ENCODE data around the gene OPCML. TPM values are rescaled to one million over a fixed set of nuclear protein-coding genes. Genes with fewer than 3 reads are reported as not detected.

The OPCML gene
- total RNA-seq, 1 experiment from 2014 or later, result not detected

- ChIA-PET POLR2A (no interaction called here), CTCF (no interaction called here)
- Mint-ChIP-seq H3K4me3 (ENCODE audit: unreplicated experiment) (no peak overlapping the region), H3K27ac (ENCODE audit: unreplicated experiment) (no peak overlapping the region), H3K27me3 (ENCODE audit: insufficient read depth, unreplicated experiment) (no peaks in the 10 kb centered on the region), H3K4me1 (ENCODE audit: low read depth, unreplicated experiment) (no peaks in the 10 kb centered on the region), H3K9me3 (ENCODE audit: unreplicated experiment) (no peaks in the 10 kb centered on the region), H3K36me3 (ENCODE audit: insufficient read depth, unreplicated experiment) (no peaks in the 10 kb centered on the region)
- BruUV-seq (replicated peaks), result no TSS peak
- no peaks in the 10 kb centered on the region; the same call in 1 of the 2 replicates for H3K27me3 ChIP-seq (replicated peaks; ENCODE audit: control insufficient read depth, insufficient read depth, low read length)
- intact Hi-C loops (cut with micrococcal nuclease; ENCODE audit: unreplicated experiment), result no loop called here
- H3K36me3 ChIP-seq (ENCODE audit: control insufficient read depth, insufficient read depth, low read length), result no peaks in the 10 kb centered on the region
- no peak for DNase-seq
- H3K4me1 ChIP-seq, result no peaks in the 10 kb centered on the region
- no peaks in the 10 kb centered on the region; the same call in 1 of the 2 replicates for H3K9me3 ChIP-seq
- H3K4me3 ChIP-seq (ENCODE audit: low read depth, low read length), result no peak overlapping the region
- no peak for TF ChIP-seq CTCF (IDR thresholded peaks at IDR 0.05; ENCODE audit: insufficient read depth in 1 of 2, low read depth in 1 of 2, low read length in 1 of 2, severe bottlenecking in 1 of 2, unreplicated experiment in 1 of 2)
Measured at GRCh38 chr11:132540581-132540980, 991.7 kb downstream of the OPCML start.

- BruUV-seq (replicated peaks), result no TSS peak
- H3K27ac Mint-ChIP-seq (ENCODE audit: unreplicated experiment), result no peak overlapping the region
Measured at GRCh38 chr11:132539590-132540368, 992.5 kb downstream of the OPCML start.

GRCh38 chr11:132538642-132539041 lies 993.7 kb downstream of the OPCML start:
- no peaks in the 10 kb centered on the region for H3K36me3 ChIP-seq (ENCODE audit: control insufficient read depth, insufficient read depth, low read length)
- H3K4me3 ChIP-seq (ENCODE audit: low read depth, low read length), result no peak overlapping the region
- intact Hi-C loops (cut with micrococcal nuclease; ENCODE audit: unreplicated experiment), result no loop called here
- H3K9me3 ChIP-seq, result no peaks in the 10 kb centered on the region; the same call in 1 of the 2 replicates
- no peak overlapping the region for H3K4me3 Mint-ChIP-seq (ENCODE audit: unreplicated experiment)
- H3K36me3 Mint-ChIP-seq (ENCODE audit: insufficient read depth, unreplicated experiment), result no peaks in the 10 kb centered on the region
- peaks cover 2% of the 10 kb centered on the region for H3K27me3 Mint-ChIP-seq (ENCODE audit: insufficient read depth, unreplicated experiment)
- ChIA-PET CTCF (no interaction called here), POLR2A (no interaction called here)
- no peaks in the 10 kb centered on the region for H3K4me1 Mint-ChIP-seq (ENCODE audit: low read depth, unreplicated experiment)
- no peaks in the 10 kb centered on the region for H3K9me3 Mint-ChIP-seq (ENCODE audit: unreplicated experiment)
- no peak overlapping the region for H3K27ac Mint-ChIP-seq (ENCODE audit: unreplicated experiment)
- no peaks in the 10 kb centered on the region; the same call in 1 of the 2 replicates for H3K27me3 ChIP-seq (replicated peaks; ENCODE audit: control insufficient read depth, insufficient read depth, low read length)
- no TSS peak for BruUV-seq (replicated peaks)
- no peaks in the 10 kb centered on the region for H3K4me1 ChIP-seq
- TF ChIP-seq CTCF (IDR thresholded peaks at IDR 0.05; ENCODE audit: insufficient read depth in 1 of 2, low read depth in 1 of 2, low read length in 1 of 2, severe bottlenecking in 1 of 2, unreplicated experiment in 1 of 2), result no peak
- no peak for DNase-seq

More at GRCh38 chr11:132539590-132540368, 992.5 kb downstream of the OPCML start:
- no peaks in the 10 kb centered on the region for H3K4me1 ChIP-seq
- Mint-ChIP-seq H3K36me3 (ENCODE audit: insufficient read depth, unreplicated experiment) (no peaks in the 10 kb centered on the region), H3K9me3 (ENCODE audit: unreplicated experiment) (no peaks in the 10 kb centered on the region), H3K4me1 (ENCODE audit: low read depth, unreplicated experiment) (no peaks in the 10 kb centered on the region), H3K4me3 (ENCODE audit: unreplicated experiment) (no peak overlapping the region), H3K27me3 (ENCODE audit: insufficient read depth, unreplicated experiment) (no peaks in the 10 kb centered on the region)
- H3K27me3 ChIP-seq (replicated peaks; ENCODE audit: control insufficient read depth, insufficient read depth, low read length), result no peaks in the 10 kb centered on the region; the same call in 1 of the 2 replicates
- H3K9me3 ChIP-seq, result no peaks in the 10 kb centered on the region; the same call in 1 of the 2 replicates
- CTCF ChIA-PET, result no interaction called here
- intact Hi-C loops (cut with micrococcal nuclease; ENCODE audit: unreplicated experiment), result no loop called here
- DNase-seq, result no peak
- H3K36me3 ChIP-seq (ENCODE audit: control insufficient read depth, insufficient read depth, low read length), result no peaks in the 10 kb centered on the region
- POLR2A ChIA-PET, result no interaction called here
- TF ChIP-seq CTCF (IDR thresholded peaks at IDR 0.05; ENCODE audit: insufficient read depth in 1 of 2, low read depth in 1 of 2, low read length in 1 of 2, severe bottlenecking in 1 of 2, unreplicated experiment in 1 of 2), result no peak
- no peak overlapping the region for H3K4me3 ChIP-seq (ENCODE audit: low read depth, low read length)
